Measurements from ENCODE around the gene SPEF2.

SPEF2 gene, protein sequence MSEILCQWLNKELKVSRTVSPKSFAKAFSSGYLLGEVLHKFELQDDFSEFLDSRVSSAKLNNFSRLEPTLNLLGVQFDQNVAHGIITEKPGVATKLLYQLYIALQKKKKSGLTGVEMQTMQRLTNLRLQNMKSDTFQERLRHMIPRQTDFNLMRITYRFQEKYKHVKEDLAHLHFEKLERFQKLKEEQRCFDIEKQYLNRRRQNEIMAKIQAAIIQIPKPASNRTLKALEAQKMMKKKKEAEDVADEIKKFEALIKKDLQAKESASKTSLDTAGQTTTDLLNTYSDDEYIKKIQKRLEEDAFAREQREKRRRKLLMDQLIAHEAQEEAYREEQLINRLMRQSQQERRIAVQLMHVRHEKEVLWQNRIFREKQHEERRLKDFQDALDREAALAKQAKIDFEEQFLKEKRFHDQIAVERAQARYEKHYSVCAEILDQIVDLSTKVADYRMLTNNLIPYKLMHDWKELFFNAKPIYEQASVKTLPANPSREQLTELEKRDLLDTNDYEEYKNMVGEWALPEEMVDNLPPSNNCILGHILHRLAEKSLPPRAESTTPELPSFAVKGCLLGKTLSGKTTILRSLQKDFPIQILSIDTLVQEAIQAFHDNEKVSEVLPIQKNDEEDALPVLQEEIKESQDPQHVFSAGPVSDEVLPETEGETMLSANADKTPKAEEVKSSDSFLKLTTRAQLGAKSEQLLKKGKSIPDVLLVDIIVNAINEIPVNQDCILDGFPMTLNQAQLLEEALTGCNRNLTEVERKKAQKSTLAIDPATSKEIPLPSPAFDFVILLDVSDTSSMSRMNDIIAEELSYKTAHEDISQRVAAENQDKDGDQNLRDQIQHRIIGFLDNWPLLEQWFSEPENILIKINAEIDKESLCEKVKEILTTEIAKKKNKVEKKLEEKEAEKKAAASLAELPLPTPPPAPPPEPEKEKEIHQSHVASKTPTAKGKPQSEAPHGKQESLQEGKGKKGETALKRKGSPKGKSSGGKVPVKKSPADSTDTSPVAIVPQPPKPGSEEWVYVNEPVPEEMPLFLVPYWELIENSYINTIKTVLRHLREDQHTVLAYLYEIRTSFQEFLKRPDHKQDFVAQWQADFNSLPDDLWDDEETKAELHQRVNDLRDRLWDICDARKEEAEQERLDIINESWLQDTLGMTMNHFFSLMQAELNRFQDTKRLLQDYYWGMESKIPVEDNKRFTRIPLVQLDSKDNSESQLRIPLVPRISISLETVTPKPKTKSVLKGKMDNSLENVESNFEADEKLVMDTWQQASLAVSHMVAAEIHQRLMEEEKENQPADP (N-terminal part only)

DNA sequence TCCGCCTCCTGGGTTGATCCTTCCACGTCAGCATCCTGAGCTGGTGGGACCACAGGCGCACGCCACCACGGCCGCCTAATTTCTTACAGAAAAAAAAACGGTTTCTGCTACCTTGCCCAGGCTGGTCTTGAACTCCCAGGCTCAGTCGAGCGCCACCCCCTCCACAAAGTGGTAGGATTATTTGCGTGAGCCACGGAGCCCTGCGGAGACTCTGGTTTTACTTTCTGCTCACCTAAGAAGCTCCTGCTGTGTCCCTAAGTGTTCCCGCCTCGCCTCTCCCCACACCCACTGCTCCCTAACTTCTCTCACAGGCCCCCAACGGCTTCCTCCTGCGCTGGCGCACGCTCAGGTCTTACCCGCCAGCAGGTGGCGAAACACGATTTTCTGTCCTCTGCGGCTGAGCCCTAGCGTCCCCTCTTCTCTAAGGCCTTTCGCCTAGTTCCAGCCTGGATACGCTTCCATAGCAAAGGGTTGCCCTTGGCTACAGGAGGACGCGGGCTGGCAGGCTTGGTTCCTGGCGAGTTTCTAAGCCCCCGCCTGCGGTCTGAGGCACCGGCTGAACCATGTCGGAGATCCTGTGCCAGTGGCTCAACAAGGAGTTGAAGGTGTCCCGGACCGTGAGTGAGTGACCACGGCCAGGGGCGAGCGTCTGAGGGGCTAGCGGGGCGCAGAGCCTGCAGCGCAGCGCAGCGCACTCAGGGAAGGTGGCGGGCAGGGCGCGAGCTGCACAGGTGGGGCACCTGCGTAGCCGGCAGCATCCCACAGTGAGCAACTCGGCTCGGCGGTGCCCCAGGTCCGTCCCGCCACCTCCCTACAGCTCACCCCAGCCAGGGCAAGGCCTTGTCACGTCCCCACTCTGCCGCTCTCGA lies at the start of gene SPEF2:
Gene SPEF2 (plus strand): TSS at position 429 of the 869 bp plus-strand sequence. CDS start 135 bp downstream, at position 564.
- peak; percentile 83 for DNase-seq (ENCODE audit: low read depth)

DNA sequence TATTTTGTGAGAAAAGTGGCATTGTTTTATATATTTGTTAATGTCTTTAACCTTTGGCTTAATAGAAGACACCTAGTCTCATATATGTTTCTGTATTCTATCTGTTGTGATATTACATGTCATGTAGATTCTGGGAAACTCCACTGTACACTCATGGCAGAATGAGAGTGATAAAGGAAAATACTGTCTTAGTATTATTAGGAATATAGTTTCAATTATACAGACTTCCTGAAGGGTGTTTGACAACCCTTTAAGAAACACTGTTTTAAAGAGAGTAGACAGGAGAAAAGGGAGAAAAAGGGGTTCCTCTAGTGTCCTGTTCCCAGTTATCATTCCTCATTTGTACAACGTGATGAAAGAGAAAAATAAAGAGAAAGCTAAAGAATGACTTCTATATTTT lies 42.1 kb upstream of the SPEF2 start:
- no peak for DNase-seq (ENCODE audit: low read depth)

DNA sequence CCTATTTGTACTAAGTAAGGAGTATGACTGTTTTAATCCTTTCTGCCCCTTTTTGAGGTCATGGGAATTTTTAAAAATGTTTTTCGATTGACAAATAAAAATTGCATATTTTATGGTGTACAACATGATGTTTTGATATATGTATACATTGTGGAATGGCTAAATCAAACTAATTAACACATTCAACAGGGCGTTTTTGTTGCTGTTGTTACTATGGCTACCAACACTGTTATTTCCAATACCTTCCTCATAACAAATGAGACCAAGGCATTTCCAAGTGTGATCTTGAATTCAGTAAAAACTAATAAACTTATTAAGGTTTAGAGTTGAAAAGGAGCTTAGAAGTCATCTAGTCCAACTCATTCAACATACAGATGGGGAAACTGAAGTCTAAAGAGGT lies 30.2 kb upstream of the SPEF2 start:
- DNase-seq (ENCODE audit: low read depth), result no peak

DNA sequence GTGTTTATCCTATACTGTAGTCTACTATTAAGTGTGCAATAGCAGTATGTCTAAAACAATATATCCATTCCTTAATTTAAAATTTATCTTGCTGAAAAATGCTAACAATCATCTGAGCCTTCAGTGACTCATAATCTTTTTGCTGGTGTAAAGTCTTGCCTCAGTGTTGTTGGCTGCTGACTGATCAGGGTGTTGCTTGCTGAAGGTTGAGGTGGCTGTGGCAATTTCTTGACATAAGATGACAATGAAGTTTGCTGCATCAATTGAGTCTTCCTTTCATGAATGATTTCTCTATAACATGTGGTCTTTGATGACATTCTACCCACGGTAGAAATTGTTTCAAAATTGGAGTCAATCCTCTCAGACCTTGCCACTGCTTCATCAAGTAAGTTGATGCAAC lies 24.3 kb upstream of the SPEF2 start:
- DNase-seq (ENCODE audit: low read depth), result no peak

DNA sequence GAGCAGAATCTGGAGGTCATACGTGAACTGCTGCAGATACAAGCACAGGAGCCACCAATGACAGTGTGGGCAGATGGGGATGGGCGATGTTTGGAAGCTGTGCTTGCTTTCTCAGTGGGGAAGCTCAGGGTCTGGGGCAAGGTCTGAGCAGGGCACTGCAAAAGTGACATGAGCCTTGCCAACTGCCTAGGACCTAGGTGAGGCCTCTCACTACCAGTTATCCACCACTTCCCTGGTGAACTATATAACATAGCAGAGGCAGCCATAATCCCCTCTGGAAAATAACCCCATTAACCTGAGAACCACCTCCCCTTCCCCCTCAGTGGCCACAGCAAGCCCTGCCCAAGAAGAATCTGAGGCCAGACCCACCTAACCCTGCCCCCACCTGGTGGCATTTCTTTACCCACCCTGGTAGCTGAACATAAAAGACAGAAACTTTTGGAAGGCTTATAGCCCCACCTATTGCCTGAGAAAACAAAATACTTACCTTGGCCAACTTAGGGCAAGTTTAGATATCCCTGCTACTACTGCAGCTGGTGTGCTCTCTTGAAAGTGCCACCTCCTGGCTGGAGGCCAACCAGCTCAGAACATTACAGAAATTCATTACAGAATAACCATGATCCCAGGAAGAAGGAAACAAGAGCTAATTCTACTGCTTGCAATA lies 18.8 kb upstream of the SPEF2 start:
- no peak for DNase-seq (ENCODE audit: low read depth)

DNA sequence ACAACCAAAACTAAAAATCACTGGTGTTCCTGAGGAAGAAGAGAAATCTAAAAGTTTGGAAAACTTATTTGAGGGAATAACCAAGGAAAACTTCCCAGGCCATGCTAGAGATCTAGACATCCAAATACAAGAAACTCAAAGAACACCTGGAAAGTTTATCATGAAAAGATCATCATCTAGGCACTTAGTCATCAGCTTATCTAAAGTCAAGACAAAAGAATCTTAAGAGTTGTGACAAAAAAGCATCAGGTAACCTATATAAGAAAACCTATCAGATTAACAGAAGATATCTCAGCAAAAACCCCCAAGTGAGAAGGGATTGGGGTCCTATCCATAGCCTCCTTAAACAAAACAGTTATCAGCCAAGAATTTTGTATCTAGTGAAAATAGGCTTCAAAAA lies 17.1 kb upstream of the SPEF2 start:
- no peak for DNase-seq (ENCODE audit: low read depth)

DNA sequence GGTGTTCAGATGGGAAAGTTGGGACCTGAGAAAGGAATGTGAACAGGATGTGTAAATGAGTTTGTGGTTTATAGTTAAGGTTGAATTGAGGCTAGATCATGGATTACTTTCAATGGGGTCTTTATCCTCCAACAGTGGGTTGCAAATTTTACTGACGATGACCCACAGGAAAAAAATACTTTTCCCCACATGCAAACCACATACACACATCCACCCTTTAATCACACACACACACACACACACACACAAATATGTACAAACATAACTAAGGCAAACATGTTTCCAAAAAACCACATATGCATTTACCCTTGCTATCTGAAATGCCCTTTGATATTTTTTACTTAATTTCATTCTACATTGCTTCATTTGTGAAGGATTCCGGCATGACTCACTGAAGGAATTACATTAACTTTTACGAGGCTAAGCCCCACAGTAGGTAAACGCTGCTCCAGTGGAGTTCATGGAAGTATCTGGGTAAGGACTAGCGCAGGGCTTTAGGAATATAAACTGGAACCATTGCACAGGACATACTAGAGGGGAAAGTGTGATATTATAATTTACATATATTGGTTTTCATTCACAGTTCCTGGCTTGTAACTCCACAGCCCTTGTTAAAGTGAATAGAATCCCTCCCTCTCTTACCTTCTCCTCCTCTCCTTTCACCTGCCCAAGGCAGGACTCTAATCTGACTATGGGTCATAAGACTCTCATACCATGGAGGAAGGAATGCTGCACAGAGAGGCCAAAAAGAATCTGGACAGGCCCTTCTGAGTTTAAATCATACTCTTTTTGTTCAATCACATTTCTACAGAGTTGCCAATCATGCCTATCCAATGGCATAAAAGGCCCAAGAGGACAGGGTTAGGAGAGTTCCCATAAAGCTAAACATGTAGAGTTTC lies 8.5 kb upstream of the SPEF2 start:
- no peak for DNase-seq (ENCODE audit: low read depth)

DNA sequence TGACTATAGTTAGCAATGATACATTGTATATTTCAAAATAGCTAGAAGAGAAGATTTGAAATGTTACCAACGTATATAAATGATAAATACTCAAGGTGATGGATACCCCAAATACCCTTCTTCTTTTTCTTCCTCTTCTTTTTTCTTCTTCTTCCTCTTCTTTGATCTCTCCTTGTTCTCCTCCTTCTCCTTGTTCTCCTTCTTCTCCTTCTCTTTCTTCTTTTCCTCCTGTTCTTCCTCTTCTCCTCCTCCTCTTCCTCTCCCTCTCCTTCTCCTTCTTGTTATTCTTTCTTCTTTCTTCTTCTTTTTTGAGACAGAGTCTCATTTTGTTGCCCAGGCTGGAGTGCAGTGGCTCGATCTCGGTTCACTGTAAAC lies 616 bp upstream of the SPEF2 start:
- no peak for DNase-seq (ENCODE audit: low read depth)

DNA sequence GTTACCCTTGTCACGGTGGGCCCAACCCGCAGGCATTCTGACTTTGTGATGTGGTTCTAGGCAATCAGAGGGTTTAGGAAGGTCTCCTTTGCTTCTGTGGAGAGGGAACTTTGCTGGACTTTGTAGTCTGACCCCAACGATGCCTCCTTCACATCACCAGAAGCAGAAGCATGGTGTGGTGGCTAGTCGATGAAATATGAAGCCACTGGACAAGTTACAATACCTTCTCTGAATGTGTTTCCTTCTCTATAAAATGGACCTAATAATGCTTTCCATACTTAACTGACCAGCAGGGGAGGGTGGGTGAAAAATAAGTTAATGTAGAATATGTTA lies 607 bp downstream of the SPEF2 start:
- DNase-seq (ENCODE audit: low read depth), result no peak

DNA sequence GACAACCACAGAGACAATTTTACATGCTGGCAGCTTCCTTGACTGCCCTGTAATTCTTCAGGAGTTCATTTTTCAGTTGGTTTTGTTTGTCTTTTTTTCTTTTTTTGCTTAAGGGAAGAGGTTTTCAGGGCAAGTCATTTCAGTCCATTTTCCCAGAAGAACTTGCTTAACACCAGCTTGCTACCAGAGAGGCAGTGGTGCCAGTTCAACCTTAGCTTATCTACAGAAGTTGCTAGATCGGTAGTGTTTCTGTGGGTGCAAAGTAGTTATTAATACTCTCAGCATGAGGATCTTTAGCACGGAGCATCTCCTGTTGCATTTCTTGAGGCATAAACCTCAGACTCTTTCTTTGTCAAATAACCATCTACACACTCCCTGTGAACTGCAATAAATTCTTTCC lies 1.1 kb downstream of the SPEF2 start:
- DNase-seq (ENCODE audit: low read depth), result no peak

DNA sequence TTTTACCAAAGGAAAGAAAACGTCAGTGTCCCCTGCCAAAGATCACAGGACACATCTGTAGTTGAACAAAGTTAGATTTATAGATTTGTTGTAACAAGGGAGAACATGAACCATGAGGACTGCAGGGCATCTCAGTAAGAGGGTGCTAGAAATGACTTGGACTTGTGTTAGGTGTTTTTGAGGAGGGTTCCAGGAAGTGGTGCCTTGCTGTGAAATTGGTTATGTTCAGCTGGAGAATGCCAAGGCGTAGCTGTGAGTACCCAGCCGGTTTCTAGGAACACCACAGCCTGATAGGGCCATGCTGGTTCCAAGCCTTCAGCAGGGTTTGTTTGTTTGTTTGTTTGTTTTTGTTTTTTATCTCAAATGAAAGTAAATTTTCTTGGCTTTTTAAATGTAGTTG lies 5.3 kb downstream of the SPEF2 start:
- DNase-seq (ENCODE audit: low read depth), result no peak

DNA sequence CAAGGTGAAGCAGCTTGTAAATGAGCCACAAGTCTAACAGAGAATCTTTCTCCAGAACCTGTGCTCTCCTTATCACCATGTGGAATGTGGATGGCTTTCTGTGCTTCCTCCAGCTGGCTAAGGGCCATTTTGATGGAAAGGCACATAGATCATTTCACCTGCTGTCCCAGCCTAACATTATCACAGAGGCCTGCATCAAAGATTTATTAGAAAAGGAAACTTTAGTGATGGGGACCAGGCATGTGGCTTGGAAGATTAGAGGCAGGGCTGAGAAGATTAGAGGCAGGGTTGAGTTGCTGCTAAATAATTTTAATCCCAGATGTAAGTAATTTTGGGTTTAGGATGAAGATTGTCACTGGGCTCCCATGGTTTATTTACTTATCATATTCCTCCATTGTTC lies 6.3 kb downstream of the SPEF2 start:
- DNase-seq (ENCODE audit: low read depth), result no peak

DNA sequence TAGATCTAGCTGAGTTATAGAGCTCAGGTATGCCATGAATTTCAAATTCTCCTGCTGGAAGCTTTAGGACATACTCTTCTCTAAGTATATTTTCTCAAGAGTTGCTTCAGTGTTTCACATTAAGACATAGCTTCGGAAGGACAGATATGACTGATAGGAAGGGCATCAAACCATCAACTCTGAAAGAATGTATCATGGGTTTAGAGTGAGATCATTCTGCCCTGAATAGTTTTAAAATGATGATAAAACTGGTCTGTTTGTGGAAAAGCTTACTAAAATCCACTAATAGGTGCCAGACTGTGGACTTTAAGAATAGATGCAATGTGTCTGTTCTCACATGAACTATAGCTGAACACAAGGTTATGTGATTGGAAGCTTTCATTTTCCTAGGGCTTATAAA lies 8.4 kb downstream of the SPEF2 start:
- DNase-seq (ENCODE audit: low read depth), result peak; percentile 2

DNA sequence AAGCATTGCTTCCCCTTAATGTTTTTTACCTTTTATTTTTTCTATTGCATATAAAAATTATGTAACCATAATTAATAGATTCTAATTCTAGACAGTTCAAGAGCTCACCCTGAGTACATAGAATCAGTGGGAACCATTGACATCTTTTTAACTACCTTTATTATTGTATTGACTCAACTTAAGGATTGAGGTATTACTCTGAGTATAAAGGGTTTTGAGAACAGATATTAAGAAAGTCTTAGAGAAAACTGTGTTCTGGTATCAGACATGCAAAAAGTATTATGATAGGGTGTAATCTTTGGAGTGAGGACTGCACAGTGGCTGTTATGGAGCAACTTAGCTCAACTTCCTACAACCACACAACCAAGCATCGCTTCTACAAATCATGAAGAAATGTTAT lies 8.9 kb downstream of the SPEF2 start:
- DNase-seq (ENCODE audit: low read depth), result no peak

DNA sequence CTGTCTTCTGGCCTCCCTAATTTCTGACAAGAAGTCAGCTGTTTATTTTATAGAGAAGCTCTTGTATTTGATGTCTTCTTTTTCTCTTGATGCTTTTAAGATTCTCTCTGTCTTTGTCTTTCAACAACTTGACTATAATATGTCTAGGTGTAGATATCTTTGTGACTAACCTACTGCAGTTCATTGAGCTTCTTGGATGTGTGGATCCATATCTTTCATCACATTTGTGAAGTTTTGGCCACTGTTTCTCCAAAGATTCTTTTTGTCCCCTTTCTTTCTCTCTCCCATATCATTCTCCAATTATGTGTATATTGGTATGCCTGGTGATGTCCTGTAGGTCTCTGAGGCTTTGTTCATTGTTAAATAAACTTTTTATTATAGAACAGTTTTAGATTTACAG lies 16.7 kb downstream of the SPEF2 start:
- DNase-seq (ENCODE audit: low read depth), result no peak

DNA sequence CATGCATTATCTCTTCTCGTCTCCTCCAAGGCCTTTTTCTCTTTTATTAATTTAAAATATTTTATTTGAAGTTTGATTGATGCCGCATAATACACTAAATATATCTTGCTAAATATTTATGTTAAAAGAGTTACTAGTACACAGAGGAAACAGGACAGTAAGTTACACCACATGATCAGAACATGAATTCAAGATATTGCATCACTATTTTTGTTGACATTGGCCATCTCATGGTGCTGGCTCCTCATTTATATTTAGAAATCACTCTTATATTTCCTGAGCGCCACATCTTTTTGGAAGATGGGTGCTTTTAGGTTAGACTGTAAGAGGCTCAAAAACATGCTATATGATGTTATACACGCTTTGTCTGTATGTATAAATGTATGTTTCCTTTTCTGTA lies 23.0 kb downstream of the SPEF2 start:
- no peak for DNase-seq (ENCODE audit: low read depth)

DNA sequence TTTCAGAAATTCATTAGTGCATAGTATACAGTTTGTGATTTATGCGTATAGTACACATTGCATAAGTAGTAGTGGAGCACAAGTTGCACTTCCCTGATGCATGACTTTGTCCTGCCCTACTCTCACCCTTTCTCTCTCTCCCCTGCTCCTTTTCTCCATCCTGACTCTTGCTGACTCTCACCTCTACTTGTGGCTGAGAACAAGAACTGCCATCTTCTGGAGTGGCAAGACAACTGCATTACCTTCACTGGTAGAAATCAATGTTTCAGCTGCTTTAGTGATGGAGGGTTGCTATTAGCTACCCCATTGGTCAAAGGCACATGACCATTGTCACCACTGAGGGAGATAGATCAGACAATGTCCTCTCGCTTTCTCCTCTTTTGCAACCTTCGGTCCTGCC lies 26.9 kb downstream of the SPEF2 start:
- DNase-seq (ENCODE audit: low read depth), result no peak

DNA sequence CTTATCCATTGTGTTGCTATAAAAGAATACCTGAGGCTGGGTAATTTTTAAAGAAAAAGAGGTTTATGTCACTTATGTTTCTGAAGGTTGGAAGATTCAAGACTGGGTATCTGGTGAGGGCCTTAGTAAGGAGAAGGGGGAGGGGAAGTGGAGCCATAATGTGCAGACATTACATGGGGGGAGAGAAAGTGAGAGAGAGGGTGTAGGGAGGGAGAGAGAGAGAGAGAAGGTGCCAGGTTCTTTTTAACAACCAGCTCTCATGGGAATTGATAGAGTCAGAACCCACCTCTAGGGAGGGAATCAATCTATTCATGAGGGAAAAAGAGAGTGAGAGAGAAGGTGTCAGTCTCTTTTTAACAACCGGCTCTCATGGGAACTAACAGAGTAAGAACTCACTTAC lies 29.5 kb downstream of the SPEF2 start:
- no peak for DNase-seq (ENCODE audit: low read depth)

DNA sequence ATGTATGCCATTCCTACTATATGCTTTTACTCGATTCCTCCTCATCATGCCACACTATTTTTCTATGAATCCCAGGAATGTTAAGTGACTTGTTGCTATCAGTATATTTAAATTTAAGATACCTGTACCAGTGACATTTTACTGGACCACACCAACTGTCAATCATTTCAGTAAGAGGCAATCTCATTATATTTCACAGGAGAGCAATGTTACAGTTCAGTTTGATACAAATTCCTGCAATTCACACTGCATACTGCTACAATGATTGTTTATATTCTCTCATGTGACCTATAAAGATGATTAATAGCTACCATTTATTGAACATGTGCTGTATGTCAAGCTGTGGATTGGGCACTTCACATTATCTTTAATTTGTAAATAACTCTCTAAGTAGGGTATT lies 30.0 kb downstream of the SPEF2 start:
- DNase-seq (ENCODE audit: low read depth), result no peak
